ENCODE measurements around the gene GTF2F2.
"Not testable (repeated sequence)": the region's sequence is repeated elsewhere in the genome, so short reads cannot be mapped to it uniquely, and the experiment has no call there.

The GTF2F2 gene

GRCh38 chr13:45257638-45258333 is 137.5 kb downstream of the GTF2F2 start:
- DNase-seq, result no peak

GRCh38 chr13:45258334-45258675 is 138.0 kb downstream of the GTF2F2 start:
- no peak for DNase-seq

GRCh38 chr13:45267215-45267614 is 146.9 kb downstream of the GTF2F2 start:
- DNase-seq, result no peak

GRCh38 chr13:45269204-45269603 is 148.9 kb downstream of the GTF2F2 start:
- DNase-seq, result no peak

GRCh38 chr13:45276913-45277312 is 156.6 kb downstream of the GTF2F2 start:
- DNase-seq, result no peak

- no peak for DNase-seq
These were observed 157.9 kb downstream of the GTF2F2 start for GRCh38 chr13:45278096-45278645.

- no peak for DNase-seq
These were observed 159.7 kb downstream of the GTF2F2 start for GRCh38 chr13:45280011-45280410.

GRCh38 chr13:45280751-45281634 is 160.7 kb downstream of the GTF2F2 start:
- peak; percentile 70 for DNase-seq

- no peak for DNase-seq
These were observed 162.7 kb downstream of the GTF2F2 start for GRCh38 chr13:45282994-45283393.

GRCh38 chr13:45289936-45290563 is 169.7 kb downstream of the GTF2F2 start:
- DNase-seq, result no peak

- no peak for DNase-seq
These were observed 171.9 kb downstream of the GTF2F2 start for GRCh38 chr13:45292176-45292575.

GRCh38 chr13:45295536-45295935 is 175.2 kb downstream of the GTF2F2 start:
- no peak for DNase-seq

- no peak for DNase-seq
These were observed 175.9 kb downstream of the GTF2F2 start for GRCh38 chr13:45296259-45296658.

- peak; percentile 34 for DNase-seq
These were observed 177.3 kb downstream of the GTF2F2 start for GRCh38 chr13:45297456-45298205.

- no peak for DNase-seq
These were observed 177.8 kb downstream of the GTF2F2 start for GRCh38 chr13:45298206-45298505.

- DNase-seq, result not testable (repeated sequence)
These were observed 178.2 kb downstream of the GTF2F2 start for GRCh38 chr13:45298550-45298949.

- no peak for DNase-seq
These were observed 178.9 kb downstream of the GTF2F2 start for GRCh38 chr13:45299194-45299593.

- DNase-seq, result no peak
These were observed 180.1 kb downstream of the GTF2F2 start for GRCh38 chr13:45300190-45300985.

- DNase-seq, result no peak
These were observed 181.0 kb downstream of the GTF2F2 start for GRCh38 chr13:45301263-45301662.

- DNase-seq, result no peak
These were observed 182.2 kb downstream of the GTF2F2 start for GRCh38 chr13:45302507-45302906.

GRCh38 chr13:45303026-45303425 is 182.7 kb downstream of the GTF2F2 start:
- DNase-seq, result no peak

GRCh38 chr13:45303866-45304265 is 183.6 kb downstream of the GTF2F2 start:
- no peak for DNase-seq
